WTC11 (cell line): ENCODE measurements around the gene FHOD1. TPM values are rescaled to one million over a fixed set of nuclear protein-coding genes. Genes with fewer than 3 reads are reported as not detected.

Experiments used
- ELF4 ChIP-seq: sonication (generic); formaldehyde crosslinking; IDR thresholded peaks from 2 replicates; pipeline ENCODE4 v1.8.1; 2022; ENCODE audit warnings: low read depth, mild to moderate bottlenecking, moderate library complexity, missing genetic modification reagents
- HMGA2 ChIP-seq: fragments of 250-450 bp; sonication (Bioruptor Pico); IDR thresholded peaks from 2 replicates; pipeline ENCODE4 v1.4.0; 2021; ENCODE audit warnings: mild to moderate bottlenecking, moderate library complexity
- JAZF1 ChIP-seq: fragments of 250-450 bp; sonication (Bioruptor Pico); IDR thresholded peaks from 2 replicates; pipeline ENCODE4 v1.9.0; 2021; ENCODE audit warnings: moderate library complexity, mild to moderate bottlenecking, inconsistent platforms
- JUN ChIP-seq: sonication (generic); formaldehyde crosslinking; IDR thresholded peaks from 2 replicates; pipeline ENCODE4 v1.8.0; 2023; ENCODE audit warnings: mild to moderate bottlenecking, missing genetic modification reagents
- MXD4 ChIP-seq: fragments of 250-450 bp; sonication (Bioruptor Pico); IDR thresholded peaks from 2 replicates; pipeline ENCODE4 v1.8.0; 2021; ENCODE audit warnings: mild to moderate bottlenecking, moderate library complexity, borderline replicate concordance
- NR1H2 ChIP-seq: sonication (generic); formaldehyde crosslinking; IDR thresholded peaks from 2 replicates; pipeline ENCODE4 v1.9.0; 2021; ENCODE audit warnings: mild to moderate bottlenecking, moderate library complexity, missing genetic modification reagents
- NR2C2 ChIP-seq: sonication (generic); formaldehyde crosslinking; IDR thresholded peaks from 2 replicates; pipeline ENCODE4 v1.8.0; 2022; ENCODE audit warnings: mild to moderate bottlenecking, missing genetic modification reagents
- SMAD3 ChIP-seq: sonication (generic); formaldehyde crosslinking; IDR thresholded peaks from 2 replicates; pipeline ENCODE4 v1.8.0; 2022; ENCODE audit warnings: missing genetic modification reagents, mild to moderate bottlenecking, borderline replicate concordance
- SOX15 ChIP-seq: fragments of 250-450 bp; sonication (Bioruptor Pico); IDR thresholded peaks from 2 replicates; pipeline ENCODE4 v1.9.0; 2021; ENCODE audit warnings: mild to moderate bottlenecking
- TCF7 ChIP-seq: sonication (generic); formaldehyde crosslinking; IDR thresholded peaks from 2 replicates; pipeline ENCODE4 v1.8.0; 2022; ENCODE audit warnings: mild to moderate bottlenecking, low read depth, missing genetic modification reagents, moderate library complexity
- TEAD1 ChIP-seq: sonication (generic); formaldehyde crosslinking; IDR thresholded peaks from 2 replicates; pipeline ENCODE4 v1.8.0; 2022; ENCODE audit warnings: mild to moderate bottlenecking, missing genetic modification reagents
- ZNF219 ChIP-seq: sonication (generic); formaldehyde crosslinking; IDR thresholded peaks from 2 replicates; pipeline ENCODE4 v1.8.0; 2023; ENCODE audit warnings: missing genetic modification reagents, mild to moderate bottlenecking, borderline replicate concordance
- ZNF263 ChIP-seq: sonication (generic); formaldehyde crosslinking; IDR thresholded peaks from 2 replicates; pipeline ENCODE4 v1.8.1; 2022; ENCODE audit warnings: low read depth, mild to moderate bottlenecking, moderate library complexity, missing genetic modification reagents
- ZNF423 ChIP-seq: fragments of 250-450 bp; sonication (Bioruptor Pico); IDR thresholded peaks from 2 replicates; pipeline ENCODE4 v2.1.2; 2022; ENCODE audit warnings: mild to moderate bottlenecking, moderate library complexity
- total RNA-seq: library from RNA; stranded (reverse); gene quantifications from 3 replicates; pipeline ENCODE4 v1.2.3, GENCODE V29; 2021
- TF ChIP-seq, protein P1 (sequence below): sonication (generic); formaldehyde crosslinking; IDR thresholded peaks from 2 replicates; pipeline ENCODE4 v1.8.0; 2023; ENCODE audit warnings: mild to moderate bottlenecking, missing genetic modification reagents
- TF ChIP-seq, protein P2 (sequence below): sonication (generic); formaldehyde crosslinking; IDR thresholded peaks from 2 replicates; pipeline ENCODE4 v1.8.0; 2022; ENCODE audit warnings: mild to moderate bottlenecking, missing genetic modification reagents
- TF ChIP-seq, protein P3 (sequence below): sonication (generic); formaldehyde crosslinking; IDR thresholded peaks from 2 replicates; pipeline ENCODE4 v1.8.0; 2022; ENCODE audit warnings: mild to moderate bottlenecking, missing genetic modification reagents
- TF ChIP-seq, protein P4 (sequence below): sonication (generic); formaldehyde crosslinking; IDR thresholded peaks from 2 replicates; pipeline ENCODE4 v1.8.1; 2023; ENCODE audit warnings: mild to moderate bottlenecking, missing genetic modification reagents
- TF ChIP-seq, protein P5 (sequence below): fragments of 250-450 bp; sonication (Bioruptor Pico); conservative IDR thresholded peaks from 2 replicates; pipeline ENCODE4 v1.9.0; 2021; ENCODE audit warnings: mild to moderate bottlenecking
- TF ChIP-seq, protein P6 (sequence below): sonication (generic); formaldehyde crosslinking; IDR thresholded peaks from 2 replicates; pipeline ENCODE4 v1.8.1; 2023; ENCODE audit warnings: mild to moderate bottlenecking, missing genetic modification reagents, moderate library complexity
- TF ChIP-seq, protein P7 (sequence below): fragments of 250-450 bp; sonication (Bioruptor Pico); IDR thresholded peaks from 2 replicates; pipeline ENCODE4 v1.9.0; 2021; ENCODE audit warnings: moderate library complexity, mild to moderate bottlenecking, inconsistent platforms, borderline replicate concordance
- TF ChIP-seq, protein P8 (sequence below): sonication (generic); formaldehyde crosslinking; conservative IDR thresholded peaks from 2 replicates; pipeline ENCODE4 v1.8.1; 2022; ENCODE audit warnings: mild to moderate bottlenecking, missing genetic modification reagents
- TF ChIP-seq, protein P9 (sequence below): sonication (generic); formaldehyde crosslinking; IDR thresholded peaks from 2 replicates; pipeline ENCODE4 v1.8.1; 2023; ENCODE audit warnings: mild to moderate bottlenecking, moderate library complexity, missing genetic modification reagents
- TF ChIP-seq, protein P10 (sequence below): sonication (generic); formaldehyde crosslinking; IDR thresholded peaks from 2 replicates; pipeline ENCODE4 v1.8.1; 2022; ENCODE audit warnings: missing genetic modification reagents, borderline replicate concordance

Gene FHOD1
- total RNA-seq, 1 experiment from 2014 or later: 81.3 TPM

DNA sequence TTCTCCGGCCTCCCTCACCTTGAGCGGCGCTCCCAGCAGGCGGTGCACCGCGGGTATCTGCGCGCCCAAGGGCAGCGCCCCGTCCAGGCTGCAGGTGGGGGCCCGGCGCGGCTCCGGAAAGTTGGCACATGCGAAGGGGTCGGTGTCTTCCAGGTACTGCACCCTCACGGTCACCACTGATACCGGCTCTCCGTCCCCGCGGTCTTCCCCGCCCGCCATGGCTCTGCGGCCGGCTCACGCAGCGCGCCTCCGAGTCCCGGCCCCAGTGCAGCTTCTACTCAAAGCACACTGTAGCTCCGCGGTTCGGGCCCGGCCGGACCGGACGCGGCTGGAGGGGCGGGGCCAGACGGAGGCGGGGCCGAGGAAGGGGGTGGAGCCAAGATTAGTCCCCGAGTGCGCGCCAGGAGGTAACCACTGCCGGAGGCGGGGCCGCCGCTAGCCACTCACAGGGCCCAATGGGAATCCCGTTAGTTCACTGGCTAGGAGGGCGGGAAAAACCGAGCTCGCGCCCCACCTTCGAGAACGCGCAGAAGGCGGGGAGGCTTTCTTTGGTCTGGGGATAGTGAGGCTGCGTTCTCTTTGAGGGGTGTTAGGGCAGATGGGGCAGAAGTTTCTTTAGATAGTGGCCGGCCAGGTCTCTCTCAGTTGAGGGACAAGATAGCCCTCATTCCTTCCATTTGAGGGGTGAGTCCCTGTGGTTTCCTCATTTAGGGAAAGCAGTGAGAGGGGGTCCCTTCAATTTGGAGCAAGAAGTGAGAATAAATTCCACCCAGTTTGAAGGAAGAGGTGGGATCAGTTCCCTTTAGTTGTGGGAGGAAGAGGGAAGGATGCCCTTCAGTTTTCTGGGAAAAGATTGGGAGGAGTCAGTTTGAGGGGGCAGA is at the start of gene FHOD1 (continued):
- TF ChIP-seq, protein P1, sequence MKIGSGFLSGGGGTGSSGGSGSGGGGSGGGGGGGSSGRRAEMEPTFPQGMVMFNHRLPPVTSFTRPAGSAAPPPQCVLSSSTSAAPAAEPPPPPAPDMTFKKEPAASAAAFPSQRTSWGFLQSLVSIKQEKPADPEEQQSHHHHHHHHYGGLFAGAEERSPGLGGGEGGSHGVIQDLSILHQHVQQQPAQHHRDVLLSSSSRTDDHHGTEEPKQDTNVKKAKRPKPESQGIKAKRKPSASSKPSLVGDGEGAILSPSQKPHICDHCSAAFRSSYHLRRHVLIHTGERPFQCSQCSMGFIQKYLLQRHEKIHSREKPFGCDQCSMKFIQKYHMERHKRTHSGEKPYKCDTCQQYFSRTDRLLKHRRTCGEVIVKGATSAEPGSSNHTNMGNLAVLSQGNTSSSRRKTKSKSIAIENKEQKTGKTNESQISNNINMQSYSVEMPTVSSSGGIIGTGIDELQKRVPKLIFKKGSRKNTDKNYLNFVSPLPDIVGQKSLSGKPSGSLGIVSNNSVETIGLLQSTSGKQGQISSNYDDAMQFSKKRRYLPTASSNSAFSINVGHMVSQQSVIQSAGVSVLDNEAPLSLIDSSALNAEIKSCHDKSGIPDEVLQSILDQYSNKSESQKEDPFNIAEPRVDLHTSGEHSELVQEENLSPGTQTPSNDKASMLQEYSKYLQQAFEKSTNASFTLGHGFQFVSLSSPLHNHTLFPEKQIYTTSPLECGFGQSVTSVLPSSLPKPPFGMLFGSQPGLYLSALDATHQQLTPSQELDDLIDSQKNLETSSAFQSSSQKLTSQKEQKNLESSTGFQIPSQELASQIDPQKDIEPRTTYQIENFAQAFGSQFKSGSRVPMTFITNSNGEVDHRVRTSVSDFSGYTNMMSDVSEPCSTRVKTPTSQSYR (CRISPR knock-in tag): 0 out of 2 replicates have a peak, but pooled peaks have one; percentile 5
- TF ChIP-seq, protein P2, sequence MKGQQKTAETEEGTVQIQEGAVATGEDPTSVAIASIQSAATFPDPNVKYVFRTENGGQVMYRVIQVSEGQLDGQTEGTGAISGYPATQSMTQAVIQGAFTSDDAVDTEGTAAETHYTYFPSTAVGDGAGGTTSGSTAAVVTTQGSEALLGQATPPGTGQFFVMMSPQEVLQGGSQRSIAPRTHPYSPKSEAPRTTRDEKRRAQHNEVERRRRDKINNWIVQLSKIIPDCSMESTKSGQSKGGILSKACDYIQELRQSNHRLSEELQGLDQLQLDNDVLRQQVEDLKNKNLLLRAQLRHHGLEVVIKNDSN (CRISPR knock-in tag): no peak
- TF ChIP-seq, protein P3, sequence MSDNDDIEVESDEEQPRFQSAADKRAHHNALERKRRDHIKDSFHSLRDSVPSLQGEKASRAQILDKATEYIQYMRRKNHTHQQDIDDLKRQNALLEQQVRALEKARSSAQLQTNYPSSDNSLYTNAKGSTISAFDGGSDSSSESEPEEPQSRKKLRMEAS (CRISPR knock-in tag): peak; percentile 62; the same call in 1 of the 2 replicates
- TF ChIP-seq NR1H2 (CRISPR knock-in tag) (no peak), ZNF263 (no peak), SOX15 (CRISPR knock-in tag) (no peak), HMGA2 (no peak), JAZF1 (no peak), SMAD3 (CRISPR knock-in tag) (no peak), TEAD1 (CRISPR knock-in tag) (no peak), JUN (CRISPR knock-in tag) (no peak), TCF7 (CRISPR knock-in tag) (no peak), MXD4 (CRISPR knock-in tag) (no peak), ZNF423 (CRISPR knock-in tag) (0 out of 2 replicates have a peak, but pooled peaks have one; percentile 8), NR2C2 (CRISPR knock-in tag) (no peak), ELF4 (CRISPR knock-in tag) (no peak), ZNF219 (CRISPR knock-in tag) (no peak)
- TF ChIP-seq, protein P4, sequence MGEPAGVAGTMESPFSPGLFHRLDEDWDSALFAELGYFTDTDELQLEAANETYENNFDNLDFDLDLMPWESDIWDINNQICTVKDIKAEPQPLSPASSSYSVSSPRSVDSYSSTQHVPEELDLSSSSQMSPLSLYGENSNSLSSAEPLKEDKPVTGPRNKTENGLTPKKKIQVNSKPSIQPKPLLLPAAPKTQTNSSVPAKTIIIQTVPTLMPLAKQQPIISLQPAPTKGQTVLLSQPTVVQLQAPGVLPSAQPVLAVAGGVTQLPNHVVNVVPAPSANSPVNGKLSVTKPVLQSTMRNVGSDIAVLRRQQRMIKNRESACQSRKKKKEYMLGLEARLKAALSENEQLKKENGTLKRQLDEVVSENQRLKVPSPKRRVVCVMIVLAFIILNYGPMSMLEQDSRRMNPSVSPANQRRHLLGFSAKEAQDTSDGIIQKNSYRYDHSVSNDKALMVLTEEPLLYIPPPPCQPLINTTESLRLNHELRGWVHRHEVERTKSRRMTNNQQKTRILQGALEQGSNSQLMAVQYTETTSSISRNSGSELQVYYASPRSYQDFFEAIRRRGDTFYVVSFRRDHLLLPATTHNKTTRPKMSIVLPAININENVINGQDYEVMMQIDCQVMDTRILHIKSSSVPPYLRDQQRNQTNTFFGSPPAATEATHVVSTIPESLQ (CRISPR knock-in tag): no peak
- TF ChIP-seq, protein P5, sequence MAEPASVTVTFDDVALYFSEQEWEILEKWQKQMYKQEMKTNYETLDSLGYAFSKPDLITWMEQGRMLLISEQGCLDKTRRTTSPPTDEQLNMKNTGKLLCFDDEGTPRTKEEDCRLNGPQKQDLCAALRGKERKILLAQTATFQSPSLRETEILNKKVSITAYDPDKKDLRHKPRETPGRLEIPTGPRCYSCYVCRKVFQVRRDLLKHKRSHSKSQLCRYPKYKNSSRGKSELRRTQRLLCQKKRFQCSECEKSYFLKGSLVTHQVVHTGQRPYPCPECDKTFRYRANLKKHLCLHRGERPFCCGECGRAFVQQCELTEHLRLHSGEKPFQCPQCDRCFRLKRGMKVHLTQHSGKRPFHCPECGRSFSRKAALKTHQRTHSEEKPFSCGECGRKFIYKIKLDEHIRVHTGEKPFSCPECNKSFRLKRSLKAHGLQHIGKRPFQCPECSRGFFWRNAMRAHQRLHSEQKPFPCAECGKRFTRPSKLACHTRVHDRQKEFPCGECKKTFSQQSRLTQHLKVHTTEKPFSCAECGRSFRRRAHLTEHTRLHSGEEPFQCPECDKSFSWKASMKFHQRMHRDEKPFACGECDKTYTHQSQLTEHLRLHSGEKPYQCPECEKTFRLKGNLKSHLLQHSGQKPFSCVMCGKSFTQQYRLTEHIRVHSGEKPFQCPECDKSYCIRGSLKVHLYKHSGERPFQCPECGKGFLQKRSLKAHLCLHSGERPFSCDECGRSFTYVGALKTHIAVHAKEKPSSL: no peak
- TF ChIP-seq, protein P6, sequence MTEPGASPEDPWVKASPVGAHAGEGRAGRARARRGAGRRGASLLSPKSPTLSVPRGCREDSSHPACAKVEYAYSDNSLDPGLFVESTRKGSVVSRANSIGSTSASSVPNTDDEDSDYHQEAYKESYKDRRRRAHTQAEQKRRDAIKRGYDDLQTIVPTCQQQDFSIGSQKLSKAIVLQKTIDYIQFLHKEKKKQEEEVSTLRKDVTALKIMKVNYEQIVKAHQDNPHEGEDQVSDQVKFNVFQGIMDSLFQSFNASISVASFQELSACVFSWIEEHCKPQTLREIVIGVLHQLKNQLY (CRISPR knock-in tag): no peak
- TF ChIP-seq, protein P7, sequence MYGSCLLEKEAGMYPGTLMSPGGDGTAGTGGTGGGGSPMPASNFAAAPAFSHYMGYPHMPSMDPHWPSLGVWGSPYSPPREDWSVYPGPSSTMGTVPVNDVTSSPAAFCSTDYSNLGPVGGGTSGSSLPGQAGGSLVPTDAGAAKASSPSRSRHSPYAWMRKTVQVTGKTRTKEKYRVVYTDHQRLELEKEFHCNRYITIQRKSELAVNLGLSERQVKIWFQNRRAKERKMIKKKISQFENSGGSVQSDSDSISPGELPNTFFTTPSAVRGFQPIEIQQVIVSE: no peak
- TF ChIP-seq, protein P8, sequence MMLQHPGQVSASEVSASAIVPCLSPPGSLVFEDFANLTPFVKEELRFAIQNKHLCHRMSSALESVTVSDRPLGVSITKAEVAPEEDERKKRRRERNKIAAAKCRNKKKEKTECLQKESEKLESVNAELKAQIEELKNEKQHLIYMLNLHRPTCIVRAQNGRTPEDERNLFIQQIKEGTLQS: no peak
- TF ChIP-seq, protein P9, sequence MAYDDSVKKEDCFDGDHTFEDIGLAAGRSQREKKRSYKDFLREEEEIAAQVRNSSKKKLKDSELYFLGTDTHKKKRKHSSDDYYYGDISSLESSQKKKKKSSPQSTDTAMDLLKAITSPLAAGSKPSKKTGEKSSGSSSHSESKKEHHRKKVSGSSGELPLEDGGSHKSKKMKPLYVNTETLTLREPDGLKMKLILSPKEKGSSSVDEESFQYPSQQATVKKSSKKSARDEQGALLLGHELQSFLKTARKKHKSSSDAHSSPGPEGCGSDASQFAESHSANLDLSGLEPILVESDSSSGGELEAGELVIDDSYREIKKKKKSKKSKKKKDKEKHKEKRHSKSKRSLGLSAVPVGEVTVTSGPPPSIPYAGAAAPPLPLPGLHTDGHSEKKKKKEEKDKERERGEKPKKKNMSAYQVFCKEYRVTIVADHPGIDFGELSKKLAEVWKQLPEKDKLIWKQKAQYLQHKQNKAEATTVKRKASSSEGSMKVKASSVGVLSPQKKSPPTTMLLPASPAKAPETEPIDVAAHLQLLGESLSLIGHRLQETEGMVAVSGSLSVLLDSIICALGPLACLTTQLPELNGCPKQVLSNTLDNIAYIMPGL (CRISPR knock-in tag): peak; percentile 79; the same call in 1 of the 2 replicates
- TF ChIP-seq, protein P10, sequence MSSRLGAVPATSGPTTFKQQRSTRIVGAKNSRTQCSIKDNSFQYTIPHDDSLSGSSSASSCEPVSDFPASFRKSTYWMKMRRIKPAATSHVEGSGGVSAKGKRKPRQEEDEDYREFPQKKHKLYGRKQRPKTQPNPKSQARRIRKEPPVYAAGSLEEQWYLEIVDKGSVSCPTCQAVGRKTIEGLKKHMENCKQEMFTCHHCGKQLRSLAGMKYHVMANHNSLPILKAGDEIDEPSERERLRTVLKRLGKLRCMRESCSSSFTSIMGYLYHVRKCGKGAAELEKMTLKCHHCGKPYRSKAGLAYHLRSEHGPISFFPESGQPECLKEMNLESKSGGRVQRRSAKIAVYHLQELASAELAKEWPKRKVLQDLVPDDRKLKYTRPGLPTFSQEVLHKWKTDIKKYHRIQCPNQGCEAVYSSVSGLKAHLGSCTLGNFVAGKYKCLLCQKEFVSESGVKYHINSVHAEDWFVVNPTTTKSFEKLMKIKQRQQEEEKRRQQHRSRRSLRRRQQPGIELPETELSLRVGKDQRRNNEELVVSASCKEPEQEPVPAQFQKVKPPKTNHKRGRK (CRISPR knock-in tag): no peak
